HTR-8/SVneo (cell line): ENCODE measurements around the gene RWDD4.
A peak's percentile ranks its signal among the peaks of the same experiment; 100 is the strongest.
"Not testable (repeated sequence)": the region's sequence is repeated elsewhere in the genome, so short reads cannot be mapped to it uniquely, and the experiment has no call there.

Source experiments
- DNase-seq: peaks from one replicate; pipeline ENCODE4 v3.0.0; 2011; ENCODE audit warnings: low spot score, mixed read lengths; ENCODE audit not compliant: insufficient read length
- FAIRE-seq: peaks from 2 replicates; lab custom pipeline; 2011; peaks lifted over from hg19 to GRCh38; lab: Jason Lieb, UNC

Gene RWDD4

GRCh38 chr4:183636923-183637322 is 22.1 kb downstream of the RWDD4 start:
- no peak for DNase-seq
- FAIRE-seq, result no peak

- FAIRE-seq (no peak), DNase-seq (no peak)
Measured at GRCh38 chr4:183636503-183636902, 22.5 kb downstream of the RWDD4 start.

- DNase-seq (no peak), FAIRE-seq (no peak)
Measured at GRCh38 chr4:183635741-183636140, 23.2 kb downstream of the RWDD4 start.

GRCh38 chr4:183635321-183635720 is 23.7 kb downstream of the RWDD4 start:
- no peak for DNase-seq
- FAIRE-seq, result no peak

- DNase-seq (no peak), FAIRE-seq (peak; percentile 33)
Measured at GRCh38 chr4:183633476-183634400, 25.2 kb downstream of the RWDD4 start.

- no peak for FAIRE-seq
- DNase-seq, result no peak
Measured at GRCh38 chr4:183632689-183633088, 26.3 kb downstream of the RWDD4 start.

- DNase-seq (no peak), FAIRE-seq (no peak)
Measured at GRCh38 chr4:183631577-183632198, 27.3 kb downstream of the RWDD4 start.

GRCh38 chr4:183627979-183628588 is 30.9 kb downstream of the RWDD4 start:
- FAIRE-seq, result no peak

GRCh38 chr4:183627286-183627685 is 31.7 kb downstream of the RWDD4 start:
- not testable (repeated sequence) for FAIRE-seq, DNase-seq

More at GRCh38 chr4:183627979-183628588, 30.9 kb downstream of the RWDD4 start:
- DNase-seq, result no peak

GRCh38 chr4:183626168-183626567 is 32.8 kb downstream of the RWDD4 start:
- no peak for DNase-seq
- no peak for FAIRE-seq

- FAIRE-seq (peak; percentile 49), DNase-seq (no peak)
Measured at GRCh38 chr4:183624548-183624947, 34.4 kb downstream of the RWDD4 start.

- no peak for DNase-seq
- no peak for FAIRE-seq
Measured at GRCh38 chr4:183621875-183622274, 37.1 kb downstream of the RWDD4 start.

- FAIRE-seq (no peak), DNase-seq (no peak)
Measured at GRCh38 chr4:183620421-183620820, 38.6 kb downstream of the RWDD4 start.

- peak; percentile 44 for FAIRE-seq
- DNase-seq, result no peak
Measured at GRCh38 chr4:183618681-183619080, 40.3 kb downstream of the RWDD4 start.

GRCh38 chr4:183617075-183617474 is 41.9 kb downstream of the RWDD4 start:
- FAIRE-seq (no peak), DNase-seq (no peak)

GRCh38 chr4:183612329-183613250 is 46.4 kb downstream of the RWDD4 start:
- no peak for FAIRE-seq
- DNase-seq, result no peak

- FAIRE-seq (peak; percentile 59), DNase-seq (no peak)
Measured at GRCh38 chr4:183611210-183611830, 47.7 kb downstream of the RWDD4 start.

- DNase-seq, result no peak
- no peak for FAIRE-seq
Measured at GRCh38 chr4:183610613-183611012, 48.4 kb downstream of the RWDD4 start.

GRCh38 chr4:183610033-183610432 is 49.0 kb downstream of the RWDD4 start:
- FAIRE-seq, result peak; percentile 89
- peak; percentile 75 for DNase-seq
